HepG2 (cell line): ENCODE data around the gene USP5. TPM values are rescaled to one million over a fixed set of nuclear protein-coding genes. Genes with fewer than 3 reads are reported as not detected.

Source experiments
- BRD4 ChIP-seq: sonication (generic); formaldehyde crosslinking; IDR thresholded peaks from 2 replicates; pipeline ENCODE4 v1.4.0; 2020; ENCODE audit warnings: missing genetic modification reagents
- KDM4B ChIP-seq: sonication (generic); formaldehyde crosslinking; IDR thresholded peaks from 2 replicates; pipeline ENCODE4 v1.4.0; 2020; ENCODE audit warnings: missing genetic modification reagents
- NFRKB ChIP-seq: fragments of 450-650 bp; IDR thresholded peaks from 2 replicates; pipeline ENCODE4 v1.6.1; 2017
- PAF1 ChIP-seq: IDR thresholded peaks from 2 replicates; pipeline ENCODE4 v1.6.1; 2016; ENCODE audit warnings: missing genetic modification reagents, missing compliant biosample characterization
- RBFOX2 ChIP-seq: fragments of 200-400 bp; formaldehyde crosslinking; IDR thresholded peaks from 2 replicates; pipeline ENCODE4 v1.6.1; 2017; ENCODE audit warnings: low read depth, mild to moderate bottlenecking, low read length
- RNF2 ChIP-seq: fragments of 450-650 bp; conservative IDR thresholded peaks from 2 replicates; pipeline ENCODE4 v1.6.1; 2016; ENCODE audit warnings: low read depth
- SAP130 ChIP-seq: IDR thresholded peaks from 2 replicates; pipeline ENCODE4 v1.6.1; 2016; ENCODE audit warnings: low read depth
- SIX4 ChIP-seq: sonication (generic); formaldehyde crosslinking; IDR thresholded peaks from 2 replicates; pipeline ENCODE4 v1.4.0; 2020; ENCODE audit warnings: missing genetic modification reagents
- SP5 ChIP-seq: IDR thresholded peaks from 2 replicates; pipeline ENCODE4 v1.6.1; 2016; ENCODE audit warnings: low read depth, borderline replicate concordance
- TP53 ChIP-seq: sonication (generic); formaldehyde crosslinking; conservative IDR thresholded peaks from 2 replicates; pipeline ENCODE4 v1.4.0; 2020; ENCODE audit warnings: missing genetic modification reagents
- ZNF121 ChIP-seq: sonication (generic); formaldehyde crosslinking; IDR thresholded peaks from 2 replicates; pipeline ENCODE4 v1.5.0; 2020; ENCODE audit warnings: mild to moderate bottlenecking, missing genetic modification reagents
- ZNF20 ChIP-seq: sonication (generic); formaldehyde crosslinking; IDR thresholded peaks from 2 replicates; pipeline ENCODE4 v1.4.0; 2020; ENCODE audit warnings: mild to moderate bottlenecking, moderate library complexity, missing genetic modification reagents
- ZNF441 ChIP-seq: sonication (generic); formaldehyde crosslinking; IDR thresholded peaks from 2 replicates; pipeline ENCODE4 v1.7.0; 2021; ENCODE audit warnings: missing genetic modification reagents, borderline replicate concordance
- ZNF589 ChIP-seq: sonication (generic); formaldehyde crosslinking; conservative IDR thresholded peaks from 2 replicates; pipeline ENCODE4 v1.8.0; 2022; ENCODE audit warnings: mild to moderate bottlenecking, moderate library complexity, missing genetic modification reagents
- ZNF720 ChIP-seq: sonication (generic); formaldehyde crosslinking; IDR thresholded peaks from 2 replicates; pipeline ENCODE4 v1.4.0; 2020; ENCODE audit warnings: missing genetic modification reagents
- polyA plus RNA-seq, 8 experiments: library from polyadenylated mRNA; depleted of rRNA in 3 of 8; stranded (reverse) in 7 of 8; unstranded in 1 of 8; fragments of >200 nt; fragmentation: Illumina TruSeq in 4 of 8; extraction: Trizol in 4 of 8; gene quantifications; 2 replicates each; pipeline versions ENCODE4 v1.2.1 to v1.2.3, GENCODE V29; 2011 to 2016; ENCODE audit warnings: low read depth in 4 of 8, missing spikeins in 1 of 8, mixed read lengths in 1 of 8; ENCODE audit not compliant: insufficient read depth in 1 of 8
- total RNA-seq, 5 experiments: library from RNA; depleted of rRNA; stranded (reverse); fragments of >200 nt; fragmentation: Illumina TruSeq; extraction: Trizol; gene quantifications; 2 replicates each; pipeline ENCODE4 v1.2.3, GENCODE V29; 2016; ENCODE audit warnings: low read depth in 1 of 5
- TF ChIP-seq, protein P1 (sequence below): sonication (generic); formaldehyde crosslinking; IDR thresholded peaks from 2 replicates; pipeline ENCODE4 v1.8.0; 2022; ENCODE audit warnings: missing genetic modification reagents, mild to moderate bottlenecking, inconsistent platforms, borderline replicate concordance
- TF ChIP-seq, protein P2 (sequence below), 2 experiments: IDR thresholded peaks; 2 replicates each; pipeline ENCODE4 v1.6.1; 2011 to 2012; ENCODE audit warnings: low read length in 2 of 2, borderline replicate concordance in 1 of 2, low read depth in 1 of 2, mild to moderate bottlenecking in 1 of 2, moderate library complexity in 1 of 2
- TF ChIP-seq, protein P3 (sequence below): sonication (generic); formaldehyde crosslinking; IDR thresholded peaks from 2 replicates; pipeline ENCODE4 v1.5.0; 2020; ENCODE audit warnings: missing genetic modification reagents, mild to moderate bottlenecking, borderline replicate concordance
- TF ChIP-seq, protein P4 (sequence below): sonication (generic); formaldehyde crosslinking; IDR thresholded peaks from 2 replicates; pipeline ENCODE4 v1.5.0; 2020; ENCODE audit warnings: missing genetic modification reagents, mild to moderate bottlenecking, borderline replicate concordance
- TF ChIP-seq, protein P5 (sequence below): IDR thresholded peaks from 2 replicates; pipeline ENCODE4 v1.6.1; 2016; ENCODE audit warnings: low read depth

Gene USP5
- total and polyA plus RNA-seq, 2 of the 13 experiments (the other 11 are each of a cell fraction or from before 2014, with no cell fraction given), result 39.6 to 56.0 TPM

DNA sequence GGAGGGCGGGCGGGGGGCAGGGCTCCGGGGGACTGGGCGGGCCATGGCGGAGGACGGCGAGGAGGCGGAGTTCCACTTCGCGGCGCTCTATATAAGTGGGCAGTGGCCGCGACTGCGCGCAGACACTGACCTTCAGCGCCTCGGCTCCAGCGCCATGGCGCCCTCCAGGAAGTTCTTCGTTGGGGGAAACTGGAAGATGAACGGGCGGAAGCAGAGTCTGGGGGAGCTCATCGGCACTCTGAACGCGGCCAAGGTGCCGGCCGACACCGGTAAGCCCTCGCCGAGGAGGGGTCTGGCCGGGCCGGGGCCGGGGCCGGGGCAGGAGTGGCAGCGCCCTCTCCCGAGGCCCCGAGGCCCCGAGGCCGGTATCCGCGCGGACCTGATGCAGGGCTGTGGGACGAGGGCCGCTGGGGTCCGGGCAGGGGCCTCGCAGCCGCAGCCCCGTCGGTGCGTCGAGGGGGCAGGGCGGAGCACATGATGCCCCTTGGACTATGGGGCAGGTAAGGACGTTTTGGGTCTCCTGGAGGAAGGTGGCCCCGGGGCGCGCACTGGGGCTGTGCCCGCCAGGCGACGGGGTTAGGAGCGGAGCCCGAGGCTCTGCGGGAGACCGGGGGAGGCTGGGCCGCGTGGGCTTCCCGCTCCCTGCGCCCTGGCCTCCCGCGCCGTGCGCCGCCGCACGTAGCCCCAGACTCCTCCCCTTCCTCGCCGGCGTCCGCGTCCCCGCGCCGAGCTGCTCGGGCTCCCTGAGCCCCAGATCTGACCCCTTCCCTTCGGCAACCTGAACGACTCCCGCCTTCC lies 15.7 kb downstream of the USP5 start, which contains the start of gene TPI1 (continued):
- TF ChIP-seq RBFOX2 (peak; percentile 95), NFRKB (no peak), BRD4 (CRISPR knock-in tag) (no peak), ZNF20 (CRISPR knock-in tag) (no peak), RNF2 (0 out of 2 replicates have a peak, but pooled peaks have one; percentile 45), TP53 (no peak), KDM4B (CRISPR knock-in tag) (no peak), PAF1 (no peak), ZNF441 (CRISPR knock-in tag) (no peak; the same call in none of the 2 replicates), SIX4 (no peak), SP5 (CRISPR knock-in tag) (0 out of 2 replicates have a peak, but pooled peaks have one; percentile 41), ZNF720 (CRISPR knock-in tag) (no peak), ZNF121 (CRISPR knock-in tag) (no peak), SAP130 (CRISPR knock-in tag) (peak; percentile 62), ZNF589 (CRISPR knock-in tag) (no peak; the same call in none of the 2 replicates)
- TF ChIP-seq, protein P1, sequence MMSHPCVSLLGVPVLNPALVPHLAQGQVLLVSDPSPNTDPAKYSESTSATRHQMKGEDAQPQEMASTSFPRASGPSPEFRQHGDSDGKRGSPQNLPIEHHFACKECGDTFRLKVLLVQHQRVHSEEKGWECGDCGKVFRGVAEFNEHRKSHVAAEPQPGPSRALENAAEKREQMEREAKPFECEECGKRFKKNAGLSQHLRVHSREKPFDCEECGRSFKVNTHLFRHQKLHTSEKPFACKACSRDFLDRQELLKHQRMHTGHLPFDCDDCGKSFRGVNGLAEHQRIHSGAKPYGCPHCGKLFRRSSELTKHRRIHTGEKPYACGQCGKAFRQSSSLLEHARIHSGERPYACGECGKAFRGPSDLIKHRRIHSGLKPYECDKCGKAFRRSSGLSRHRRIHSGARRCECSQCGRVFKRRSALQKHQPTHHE (CRISPR knock-in tag), result peak; percentile 37; the same call in 1 of the 2 replicates
- TF ChIP-seq, protein P2, sequence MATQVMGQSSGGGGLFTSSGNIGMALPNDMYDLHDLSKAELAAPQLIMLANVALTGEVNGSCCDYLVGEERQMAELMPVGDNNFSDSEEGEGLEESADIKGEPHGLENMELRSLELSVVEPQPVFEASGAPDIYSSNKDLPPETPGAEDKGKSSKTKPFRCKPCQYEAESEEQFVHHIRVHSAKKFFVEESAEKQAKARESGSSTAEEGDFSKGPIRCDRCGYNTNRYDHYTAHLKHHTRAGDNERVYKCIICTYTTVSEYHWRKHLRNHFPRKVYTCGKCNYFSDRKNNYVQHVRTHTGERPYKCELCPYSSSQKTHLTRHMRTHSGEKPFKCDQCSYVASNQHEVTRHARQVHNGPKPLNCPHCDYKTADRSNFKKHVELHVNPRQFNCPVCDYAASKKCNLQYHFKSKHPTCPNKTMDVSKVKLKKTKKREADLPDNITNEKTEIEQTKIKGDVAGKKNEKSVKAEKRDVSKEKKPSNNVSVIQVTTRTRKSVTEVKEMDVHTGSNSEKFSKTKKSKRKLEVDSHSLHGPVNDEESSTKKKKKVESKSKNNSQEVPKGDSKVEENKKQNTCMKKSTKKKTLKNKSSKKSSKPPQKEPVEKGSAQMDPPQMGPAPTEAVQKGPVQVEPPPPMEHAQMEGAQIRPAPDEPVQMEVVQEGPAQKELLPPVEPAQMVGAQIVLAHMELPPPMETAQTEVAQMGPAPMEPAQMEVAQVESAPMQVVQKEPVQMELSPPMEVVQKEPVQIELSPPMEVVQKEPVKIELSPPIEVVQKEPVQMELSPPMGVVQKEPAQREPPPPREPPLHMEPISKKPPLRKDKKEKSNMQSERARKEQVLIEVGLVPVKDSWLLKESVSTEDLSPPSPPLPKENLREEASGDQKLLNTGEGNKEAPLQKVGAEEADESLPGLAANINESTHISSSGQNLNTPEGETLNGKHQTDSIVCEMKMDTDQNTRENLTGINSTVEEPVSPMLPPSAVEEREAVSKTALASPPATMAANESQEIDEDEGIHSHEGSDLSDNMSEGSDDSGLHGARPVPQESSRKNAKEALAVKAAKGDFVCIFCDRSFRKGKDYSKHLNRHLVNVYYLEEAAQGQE (IDR thresholded peaks at IDR 0.05; ENCODE audit: borderline replicate concordance in 1 of 2, low read depth in 1 of 2, low read length in 2 of 2), result peak in 1 of 2 experiments; percentile 79; a peak in 1 of 4 replicates
- TF ChIP-seq, protein P3, sequence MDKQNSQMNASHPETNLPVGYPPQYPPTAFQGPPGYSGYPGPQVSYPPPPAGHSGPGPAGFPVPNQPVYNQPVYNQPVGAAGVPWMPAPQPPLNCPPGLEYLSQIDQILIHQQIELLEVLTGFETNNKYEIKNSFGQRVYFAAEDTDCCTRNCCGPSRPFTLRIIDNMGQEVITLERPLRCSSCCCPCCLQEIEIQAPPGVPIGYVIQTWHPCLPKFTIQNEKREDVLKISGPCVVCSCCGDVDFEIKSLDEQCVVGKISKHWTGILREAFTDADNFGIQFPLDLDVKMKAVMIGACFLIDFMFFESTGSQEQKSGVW (CRISPR knock-in tag), result no peak
- TF ChIP-seq, protein P4, sequence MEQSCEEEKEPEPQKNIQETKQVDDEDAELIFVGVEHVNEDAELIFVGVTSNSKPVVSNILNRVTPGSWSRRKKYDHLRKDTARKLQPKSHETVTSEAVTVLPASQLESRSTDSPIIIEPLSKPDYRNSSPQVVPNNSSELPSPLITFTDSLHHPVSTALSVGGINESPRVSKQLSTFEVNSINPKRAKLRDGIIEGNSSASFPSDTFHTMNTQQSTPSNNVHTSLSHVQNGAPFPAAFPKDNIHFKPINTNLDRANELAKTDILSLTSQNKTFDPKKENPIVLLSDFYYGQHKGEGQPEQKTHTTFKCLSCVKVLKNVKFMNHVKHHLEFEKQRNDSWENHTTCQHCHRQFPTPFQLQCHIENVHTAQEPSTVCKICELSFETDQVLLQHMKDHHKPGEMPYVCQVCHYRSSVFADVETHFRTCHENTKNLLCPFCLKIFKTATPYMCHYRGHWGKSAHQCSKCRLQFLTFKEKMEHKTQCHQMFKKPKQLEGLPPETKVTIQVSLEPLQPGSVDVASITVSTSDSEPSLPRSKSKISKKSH (CRISPR knock-in tag), result 0 out of 2 replicates have a peak, but pooled peaks have one; percentile 37
- TF ChIP-seq, protein P5, sequence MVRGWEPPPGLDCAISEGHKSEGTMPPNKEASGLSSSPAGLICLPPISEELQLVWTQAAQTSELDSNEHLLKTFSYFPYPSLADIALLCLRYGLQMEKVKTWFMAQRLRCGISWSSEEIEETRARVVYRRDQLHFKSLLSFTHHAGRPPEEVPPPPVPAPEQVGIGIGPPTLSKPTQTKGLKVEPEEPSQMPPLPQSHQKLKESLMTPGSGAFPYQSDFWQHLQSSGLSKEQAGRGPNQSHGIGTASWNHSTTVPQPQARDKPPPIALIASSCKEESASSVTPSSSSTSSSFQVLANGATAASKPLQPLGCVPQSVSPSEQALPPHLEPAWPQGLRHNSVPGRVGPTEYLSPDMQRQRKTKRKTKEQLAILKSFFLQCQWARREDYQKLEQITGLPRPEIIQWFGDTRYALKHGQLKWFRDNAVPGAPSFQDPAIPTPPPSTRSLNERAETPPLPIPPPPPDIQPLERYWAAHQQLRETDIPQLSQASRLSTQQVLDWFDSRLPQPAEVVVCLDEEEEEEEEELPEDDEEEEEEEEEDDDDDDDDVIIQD (CRISPR knock-in tag), result no peak; the same call in 1 of the 2 replicates
